ENCODE data around the gene SLC35F1.
"Not testable (repeated sequence)": the region's sequence is repeated elsewhere in the genome, so short reads cannot be mapped to it uniquely, and the experiment has no call there.

Gene SLC35F1

GRCh38 chr6:117906958-117907600, at the start of gene SLC35F1:
Gene SLC35F1 (plus strand): TSS chr6:117907264.
- peak; percentile 19 for DNase-seq

GRCh38 chr6:117858601-117859000, 48.5 kb upstream of the SLC35F1 start:
- not testable (repeated sequence) for DNase-seq

- DNase-seq: no peak
Observed at GRCh38 chr6:117861545-117861944, 45.5 kb upstream of the SLC35F1 start.

DNA sequence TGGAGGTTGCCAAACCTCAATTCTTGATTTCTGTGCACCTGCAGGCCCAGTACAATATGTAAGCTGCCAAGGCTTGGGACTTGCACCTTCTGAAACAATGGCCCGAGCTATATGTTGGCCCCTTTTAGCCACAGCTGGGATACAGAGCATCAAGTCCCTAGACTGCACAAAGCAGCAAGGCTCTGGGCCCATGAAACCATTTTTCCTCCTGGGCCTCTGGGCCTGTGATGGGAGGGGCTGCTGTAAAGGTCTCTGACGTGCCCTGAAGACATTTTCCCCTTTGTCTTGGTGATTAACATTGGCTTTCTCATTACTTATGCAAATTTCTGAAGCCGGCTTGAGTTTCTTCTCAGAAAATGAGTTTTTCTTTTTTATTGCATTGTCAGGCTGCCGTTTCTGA, 40.5 kb upstream of the SLC35F1 start:
- no peak for DNase-seq

GRCh38 chr6:117870486-117871242, 36.4 kb upstream of the SLC35F1 start:
- DNase-seq: no peak

DNA sequence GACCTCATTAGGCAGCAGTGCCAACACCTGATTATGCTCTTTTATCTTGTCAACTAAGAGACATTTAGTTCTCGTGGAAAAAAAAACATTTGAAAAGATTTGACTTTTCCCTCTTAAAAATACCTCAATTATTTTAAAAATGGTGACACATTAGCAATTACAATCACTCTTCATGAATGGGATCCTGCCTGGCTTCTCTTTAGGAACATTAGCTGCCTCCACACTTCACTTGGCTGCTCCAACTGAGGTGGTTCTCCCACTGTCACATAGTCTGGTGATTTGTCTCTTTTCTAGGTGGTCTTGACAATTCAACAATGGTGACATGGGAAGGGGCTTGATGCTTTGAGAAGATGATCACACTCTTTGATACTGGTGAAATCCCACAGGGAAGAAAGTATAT, 26.2 kb upstream of the SLC35F1 start:
- DNase-seq: no peak

GRCh38 chr6:117890172-117890571, 16.9 kb upstream of the SLC35F1 start:
- no peak for DNase-seq

DNA sequence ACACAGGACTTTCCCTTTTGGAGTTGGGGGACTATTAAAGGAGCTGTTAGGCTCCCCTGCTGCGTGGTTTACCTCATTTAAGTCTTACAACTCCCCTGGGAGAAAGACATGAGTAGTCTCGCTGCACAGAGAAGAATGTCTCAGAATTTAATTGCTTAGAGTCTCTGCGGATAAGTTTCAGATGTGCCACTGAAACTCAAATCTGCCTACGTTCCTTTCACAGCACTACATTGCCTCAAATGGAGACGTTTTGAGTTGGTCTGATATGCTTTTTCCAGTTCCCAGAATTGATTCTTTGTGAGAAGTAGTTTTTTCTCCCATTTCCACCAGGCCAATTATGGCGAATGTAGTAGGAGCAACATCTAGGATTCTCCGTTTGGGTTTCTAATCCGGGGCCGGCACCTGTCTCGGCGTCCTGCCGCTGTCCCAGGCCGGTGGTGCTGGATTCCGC, 532 bp upstream of the SLC35F1 start:
- no peak for DNase-seq

DNA sequence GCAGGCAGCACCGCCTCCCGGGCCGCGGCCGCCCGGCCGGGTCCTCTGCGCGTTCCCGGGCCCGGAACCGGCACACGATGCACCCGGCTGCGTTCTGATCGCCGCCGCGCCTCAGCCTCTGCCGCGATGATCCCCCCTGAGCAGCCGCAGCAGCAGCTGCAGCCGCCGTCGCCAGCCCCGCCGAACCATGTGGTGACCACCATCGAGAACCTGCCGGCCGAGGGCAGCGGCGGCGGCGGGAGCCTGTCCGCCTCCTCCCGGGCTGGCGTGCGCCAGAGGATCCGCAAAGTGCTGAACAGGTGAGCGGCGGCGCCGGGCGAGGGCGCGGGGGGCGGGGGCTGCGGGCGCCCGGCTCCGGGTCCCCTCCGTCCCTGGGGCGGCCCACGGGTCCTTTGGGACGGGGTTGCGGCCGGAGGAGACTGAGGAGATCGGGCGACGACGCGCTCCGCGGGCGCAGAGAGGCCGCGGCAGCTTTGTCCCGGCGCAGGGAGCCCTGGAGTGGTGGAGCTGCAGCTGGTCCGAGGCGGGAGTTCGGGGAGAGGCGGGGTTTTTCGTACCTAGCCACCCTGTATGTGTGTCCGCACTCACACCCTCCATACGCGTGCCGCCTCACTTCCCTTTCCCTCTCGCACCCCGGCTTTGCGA, 659 bp downstream of the SLC35F1 start:
- no peak for DNase-seq

- no peak for DNase-seq
Observed at GRCh38 chr6:117908246-117909068, 1.4 kb downstream of the SLC35F1 start.

DNA sequence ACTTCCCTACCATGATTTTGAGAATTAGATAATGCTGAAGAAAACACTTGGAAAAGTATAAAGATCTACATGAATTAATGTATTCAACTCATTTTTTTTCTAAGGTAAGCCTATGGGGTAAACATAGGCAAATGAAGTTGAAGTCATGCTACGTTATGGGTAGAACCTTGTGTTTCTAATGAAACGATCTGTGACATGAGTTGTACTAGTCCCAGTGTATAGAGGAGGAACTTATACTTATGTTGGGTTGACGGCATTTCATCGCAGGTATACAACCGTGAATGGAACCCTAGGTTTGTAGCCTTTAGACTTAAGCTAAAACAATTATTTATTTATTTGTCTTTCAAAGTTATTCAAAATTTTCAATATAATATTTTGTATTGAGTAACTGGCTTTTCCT, 2.6 kb downstream of the SLC35F1 start:
- no peak for DNase-seq

DNA sequence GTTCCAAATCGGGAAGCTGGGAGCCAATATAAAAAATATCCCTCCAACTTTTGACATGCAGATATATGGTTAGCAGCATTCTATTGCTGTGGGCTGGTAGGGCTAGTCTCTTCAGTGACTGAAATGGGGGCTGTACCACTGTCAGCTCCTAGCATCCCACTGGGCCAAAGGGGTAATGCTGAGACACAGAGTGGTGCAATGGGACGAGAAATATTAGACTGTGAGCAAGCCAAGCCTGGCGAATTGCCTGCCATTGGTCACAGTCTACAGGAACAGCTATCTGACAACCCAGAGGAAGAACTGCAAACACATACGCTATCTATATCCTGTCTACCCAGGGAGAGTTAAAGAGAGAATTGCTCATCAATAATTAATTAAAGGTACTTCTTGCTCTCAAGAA, 3.5 kb downstream of the SLC35F1 start:
- DNase-seq: no peak

DNA sequence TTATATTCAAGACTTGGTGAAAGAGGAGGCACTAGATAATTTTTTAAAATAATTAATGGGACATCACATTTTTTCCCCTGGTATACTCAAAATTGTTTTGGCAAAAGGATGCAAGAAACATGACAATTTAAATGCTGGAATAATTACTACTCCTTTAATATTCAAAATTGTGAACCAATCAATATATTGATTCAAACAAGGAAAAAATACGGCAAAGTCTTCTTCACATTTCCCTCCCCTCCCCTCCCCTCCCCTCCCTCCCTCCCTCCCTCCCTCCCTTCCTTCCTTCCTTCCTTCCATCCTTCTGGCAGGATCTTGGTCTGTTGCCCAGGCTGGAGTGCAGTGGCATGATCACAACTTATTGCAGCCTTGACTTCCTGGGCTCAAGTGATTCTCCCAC, 4.1 kb downstream of the SLC35F1 start:
- no peak for DNase-seq

DNA sequence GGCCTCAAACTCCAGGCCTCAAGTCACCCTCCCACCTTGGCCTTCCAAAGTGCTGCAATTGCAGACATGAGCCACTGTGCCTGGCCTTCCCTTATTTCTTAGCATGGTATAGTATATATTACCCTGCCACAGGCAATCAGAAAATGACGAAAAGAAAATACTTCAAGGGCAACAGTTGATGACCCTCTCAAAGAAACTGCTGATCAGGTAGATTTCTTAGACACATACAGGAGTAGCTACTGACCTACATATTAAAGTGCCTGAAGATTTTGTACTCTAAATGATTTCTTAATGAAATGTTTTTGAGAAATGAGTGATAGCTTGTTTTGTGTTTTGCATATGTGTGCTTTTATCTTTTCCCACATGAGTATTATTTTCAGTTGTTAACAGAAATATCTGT, 4.6 kb downstream of the SLC35F1 start:
- no peak for DNase-seq

DNA sequence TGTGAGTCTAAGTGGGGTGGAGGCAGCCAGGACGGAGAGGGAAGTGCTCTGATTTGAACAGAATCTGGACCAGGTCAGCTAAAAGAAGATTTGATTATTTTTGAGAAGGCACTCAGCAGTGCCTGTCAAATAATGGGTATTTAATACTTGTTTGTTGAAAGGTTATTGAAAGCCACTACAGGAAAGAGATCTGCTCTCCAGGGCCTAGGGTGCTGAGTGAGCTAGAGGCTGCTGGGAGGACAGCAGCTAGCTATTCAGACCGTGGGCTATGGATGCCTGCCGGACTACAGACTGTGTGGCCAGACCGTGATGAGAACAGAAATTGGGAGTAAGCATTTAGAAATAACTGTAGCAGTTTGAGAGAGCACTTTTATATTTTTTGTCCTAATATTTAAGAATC, 8.8 kb downstream of the SLC35F1 start:
- DNase-seq: no peak

- no peak for DNase-seq
Observed at GRCh38 chr6:117916483-117916882, 9.4 kb downstream of the SLC35F1 start.

GRCh38 chr6:117917176-117917575, 10.1 kb downstream of the SLC35F1 start:
- no peak for DNase-seq

- no peak for DNase-seq
Observed at GRCh38 chr6:117918454-117918853, 11.4 kb downstream of the SLC35F1 start.

DNA sequence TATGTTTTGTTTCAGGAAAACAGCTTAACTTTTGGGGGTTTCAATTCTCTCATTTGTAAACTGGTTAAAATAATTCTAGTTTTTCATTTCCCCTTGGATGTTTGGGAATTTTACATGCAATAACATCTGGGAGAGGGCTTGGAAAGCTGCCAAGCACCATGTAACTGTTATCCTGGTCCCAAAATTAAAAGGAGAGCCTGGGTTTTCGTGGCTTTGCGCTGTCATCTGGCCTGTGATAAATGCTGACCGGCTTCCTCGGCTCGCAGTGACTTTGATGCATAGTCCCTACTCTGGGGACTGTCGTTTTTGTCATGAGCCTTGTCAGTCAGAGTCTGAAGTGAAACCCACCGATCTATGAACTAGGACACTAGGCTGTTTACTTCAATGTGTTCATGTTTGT, 12.2 kb downstream of the SLC35F1 start:
- no peak for DNase-seq

DNA sequence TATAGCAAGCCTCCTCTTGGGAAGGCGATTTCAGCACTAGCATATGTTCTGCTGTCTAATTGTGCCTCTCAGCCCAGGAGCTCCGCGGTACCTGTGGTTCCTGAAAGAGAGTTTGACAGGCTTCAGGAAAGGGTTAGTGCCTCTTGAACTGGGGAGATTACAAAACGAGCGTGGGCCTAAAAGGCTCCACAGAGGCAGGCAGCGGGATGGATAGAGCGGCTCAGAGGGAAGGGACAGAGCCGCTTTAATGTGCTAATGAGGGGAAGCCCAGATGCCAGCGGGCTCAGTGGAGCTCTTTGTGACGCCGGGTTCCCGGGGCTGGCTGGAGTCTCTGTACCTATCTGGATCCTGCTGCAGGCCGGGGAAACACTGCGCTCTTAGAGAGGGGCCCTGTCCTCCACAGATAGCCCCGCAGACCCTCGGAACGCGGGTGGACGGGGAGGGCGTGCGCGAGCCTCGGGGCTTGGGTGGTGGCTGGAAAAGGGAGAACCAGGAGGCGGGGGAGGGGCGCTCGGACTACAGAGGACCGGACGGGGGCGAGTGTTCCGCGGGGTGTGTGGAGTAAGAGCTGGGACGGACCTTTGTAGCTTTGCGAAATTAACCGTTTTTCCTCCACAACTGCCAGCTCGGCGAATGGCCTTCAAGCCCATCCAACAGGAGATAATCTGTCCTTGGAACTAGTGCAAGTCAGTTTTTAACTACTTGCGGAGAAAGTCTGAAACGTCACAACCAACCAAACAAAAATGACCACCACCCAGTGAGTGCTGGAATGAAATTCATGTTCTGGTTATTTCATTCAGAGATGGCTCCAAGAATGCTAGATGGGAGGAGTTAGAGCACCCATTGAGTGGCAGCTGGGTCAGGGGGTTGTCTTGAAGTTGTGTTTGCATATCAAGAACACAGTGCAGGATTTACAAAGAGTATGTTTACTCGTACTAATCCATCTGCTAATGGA, 13.0 kb downstream of the SLC35F1 start:
- no peak for DNase-seq

GRCh38 chr6:117924690-117925089, 17.6 kb downstream of the SLC35F1 start:
- no peak for DNase-seq

DNA sequence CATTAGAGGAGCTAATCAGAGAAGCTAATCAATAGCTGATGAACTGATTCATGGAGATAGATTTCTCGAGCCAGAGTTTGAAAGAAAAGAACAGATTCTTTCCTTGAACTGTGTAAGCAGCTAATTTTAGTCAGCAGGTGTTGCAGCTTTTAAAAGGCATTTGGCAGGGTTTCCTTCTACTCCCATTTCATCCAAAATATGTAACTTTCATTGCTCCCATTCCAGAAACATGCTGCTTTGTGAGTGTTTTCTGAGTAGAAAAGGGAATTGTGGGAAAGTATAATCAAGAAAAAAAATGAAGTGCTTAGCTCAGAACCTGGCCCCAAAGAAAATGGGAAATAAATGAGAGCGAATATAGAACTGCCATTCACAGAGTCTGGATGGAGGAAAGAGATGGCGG, 20.8 kb downstream of the SLC35F1 start:
- DNase-seq: no peak

Data from stimulated activated CD4-positive, alpha-beta T cell treated with anti-CD3 and anti-CD28 coated beads, Interleukin-1b, Interleukin-23, amount 100 ng/mL, for 48 hours (primary cell).